Activated CD8-positive, alpha-beta memory T cell treated with anti-CD3 and anti-CD28 coated beads for 24 hours (primary cell): ENCODE measurements around the gene CGREF1.

ENCODE experiments used
- DNase-seq: peaks from one replicate; pipeline ENCODE4 v3.0.0-alpha.2; 2020

The CGREF1 gene

DNA sequence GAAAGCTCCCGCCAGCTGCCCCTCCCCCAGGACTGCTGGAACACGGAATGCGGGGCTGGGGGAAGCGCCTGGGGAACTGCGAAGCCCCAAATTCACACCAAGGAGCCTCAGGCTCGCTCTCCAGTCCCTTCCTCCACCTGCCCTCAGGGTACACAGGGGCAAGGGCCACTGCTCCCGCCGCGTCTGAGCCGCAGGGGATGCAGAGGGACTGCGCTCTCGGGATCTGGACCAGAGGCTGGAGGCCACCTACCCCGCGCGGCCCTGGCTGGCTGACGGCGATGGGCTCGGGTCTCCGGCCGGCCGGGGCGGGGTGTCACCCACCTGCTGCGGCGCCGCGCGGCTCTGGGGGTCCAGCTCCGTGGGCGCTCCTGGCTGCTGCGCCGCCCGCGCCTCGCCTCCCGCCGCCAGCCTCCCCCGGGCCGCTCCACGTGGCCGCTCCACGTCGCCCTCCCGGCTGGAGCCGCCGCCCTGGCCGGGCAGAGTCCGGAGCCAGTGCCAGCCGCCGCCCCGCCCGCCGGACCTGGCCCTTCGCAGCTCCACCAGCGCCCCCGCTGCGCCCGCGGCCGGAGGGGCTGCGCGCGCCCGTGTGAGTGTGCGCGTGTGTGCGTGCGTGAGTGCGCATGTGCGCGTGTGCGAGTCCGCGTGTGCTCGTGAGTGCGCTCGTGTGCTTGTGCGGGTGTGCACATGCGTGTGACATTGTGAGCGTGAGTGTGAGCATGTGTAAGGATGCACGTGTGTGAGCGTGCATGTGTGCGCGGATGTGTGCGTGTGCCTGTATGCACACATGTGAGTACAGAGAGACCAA lies at the start of gene CGREF1:
Gene CGREF1, minus strand, starts transcription at position 604 of the 805 bp plus-strand sequence. CDS start 14,762 bp downstream, outside the sequence.
- DNase-seq: peak; percentile 71

DNA sequence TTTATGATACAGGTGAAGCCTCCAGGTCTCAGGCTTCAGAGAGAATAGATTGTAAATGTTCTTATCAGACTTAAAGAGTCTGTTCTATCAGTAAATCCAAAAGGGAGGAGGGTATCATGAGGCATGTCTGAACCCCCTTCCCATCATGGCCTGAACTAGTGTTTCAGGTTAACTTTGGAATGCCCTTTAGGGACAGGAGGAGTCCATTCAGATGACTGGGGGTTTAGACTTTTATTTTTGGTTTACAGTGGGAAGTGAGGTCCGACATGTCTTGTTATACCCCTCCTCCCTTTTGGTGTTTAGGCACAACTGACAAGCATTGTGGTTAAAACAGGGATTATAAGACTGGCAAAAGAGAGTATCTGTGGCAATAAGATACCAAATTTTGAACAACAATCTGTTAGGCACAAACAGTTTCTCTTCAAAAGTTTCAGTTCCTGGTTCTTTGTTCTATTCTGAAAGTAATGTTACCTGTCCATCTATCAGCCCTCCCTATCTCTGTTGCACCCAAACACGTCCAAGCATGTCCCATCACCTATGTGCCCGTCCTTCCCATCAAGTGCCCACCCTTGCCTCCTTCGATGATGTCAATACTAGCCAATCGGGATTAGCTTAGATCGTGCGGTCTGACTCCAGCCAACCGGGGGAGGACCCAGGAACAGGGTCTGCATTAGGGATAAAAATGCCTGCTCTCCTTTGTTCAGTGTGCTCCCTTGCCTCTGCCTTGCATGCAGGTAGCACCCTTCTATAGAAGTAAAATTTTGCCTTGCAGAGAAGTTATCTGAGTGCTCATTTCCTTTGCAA lies 46.2 kb upstream of the CGREF1 start:
- DNase-seq: no peak

GRCh38 chr2:27162151-27163121 lies 43.5 kb upstream of the CGREF1 start:
- DNase-seq: no peak

DNA sequence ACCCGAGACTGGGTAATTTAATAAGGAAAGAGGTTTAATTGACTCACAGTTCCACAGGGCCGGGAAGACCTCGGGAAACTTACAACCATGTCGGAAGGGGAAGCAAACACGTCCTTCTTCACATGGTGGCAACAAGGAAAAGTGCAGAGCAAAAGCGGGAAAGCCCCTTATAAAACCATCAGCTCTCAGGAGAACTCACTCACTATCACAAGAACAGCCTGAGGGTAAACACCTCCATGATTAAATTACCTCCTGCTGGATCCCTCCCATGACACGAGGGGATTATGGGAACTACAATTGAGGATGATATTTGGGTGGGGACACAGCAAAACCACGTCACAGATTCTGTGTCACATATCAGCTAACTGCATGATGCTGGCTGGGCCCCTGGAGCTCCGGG lies 41.3 kb upstream of the CGREF1 start:
- no peak for DNase-seq

DNA sequence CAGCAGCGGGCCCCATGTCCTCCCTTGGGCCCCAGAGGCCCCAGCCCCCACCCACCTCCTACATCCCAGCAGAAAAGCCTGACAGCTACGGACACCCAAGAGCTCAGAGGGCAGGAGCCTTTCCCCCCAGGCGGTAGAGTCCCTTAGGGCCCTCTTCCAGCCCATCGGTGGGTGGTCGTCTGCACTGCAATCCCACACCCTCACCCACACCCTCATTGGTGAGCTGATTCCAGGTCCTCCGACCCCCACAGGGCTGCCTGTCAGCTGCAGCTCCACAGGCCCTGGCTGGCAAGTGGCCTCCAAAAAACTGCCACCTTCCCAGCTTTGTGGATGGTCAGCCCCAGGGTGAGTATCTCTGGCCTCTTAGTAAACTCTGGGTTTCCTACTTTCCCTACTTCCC lies 40.3 kb upstream of the CGREF1 start:
- DNase-seq: no peak

- no peak for DNase-seq
Observed at GRCh38 chr2:27158468-27158867, 39.5 kb upstream of the CGREF1 start.

- DNase-seq: no peak
Observed at GRCh38 chr2:27155069-27155520, 36.2 kb upstream of the CGREF1 start.

DNA sequence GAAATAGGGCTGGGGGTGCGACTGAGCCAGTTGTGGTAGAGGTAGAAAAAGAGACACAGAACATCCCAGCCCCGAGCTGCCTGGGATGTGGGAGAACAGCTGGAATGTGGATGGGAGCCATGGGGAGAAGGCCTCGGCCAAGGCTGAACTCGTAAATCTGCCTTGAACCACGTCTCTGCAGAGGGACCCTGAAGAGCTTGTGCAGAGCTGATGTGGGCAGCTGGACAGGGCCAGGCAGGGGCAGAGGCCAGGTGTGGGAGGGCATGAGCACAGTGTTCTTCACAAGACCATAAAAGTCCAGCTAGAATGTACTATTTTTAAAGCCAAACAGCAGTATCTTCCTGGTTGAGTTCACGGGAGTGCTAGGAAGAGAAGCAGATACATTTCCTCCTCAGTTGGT lies 35.6 kb upstream of the CGREF1 start:
- no peak for DNase-seq

DNA sequence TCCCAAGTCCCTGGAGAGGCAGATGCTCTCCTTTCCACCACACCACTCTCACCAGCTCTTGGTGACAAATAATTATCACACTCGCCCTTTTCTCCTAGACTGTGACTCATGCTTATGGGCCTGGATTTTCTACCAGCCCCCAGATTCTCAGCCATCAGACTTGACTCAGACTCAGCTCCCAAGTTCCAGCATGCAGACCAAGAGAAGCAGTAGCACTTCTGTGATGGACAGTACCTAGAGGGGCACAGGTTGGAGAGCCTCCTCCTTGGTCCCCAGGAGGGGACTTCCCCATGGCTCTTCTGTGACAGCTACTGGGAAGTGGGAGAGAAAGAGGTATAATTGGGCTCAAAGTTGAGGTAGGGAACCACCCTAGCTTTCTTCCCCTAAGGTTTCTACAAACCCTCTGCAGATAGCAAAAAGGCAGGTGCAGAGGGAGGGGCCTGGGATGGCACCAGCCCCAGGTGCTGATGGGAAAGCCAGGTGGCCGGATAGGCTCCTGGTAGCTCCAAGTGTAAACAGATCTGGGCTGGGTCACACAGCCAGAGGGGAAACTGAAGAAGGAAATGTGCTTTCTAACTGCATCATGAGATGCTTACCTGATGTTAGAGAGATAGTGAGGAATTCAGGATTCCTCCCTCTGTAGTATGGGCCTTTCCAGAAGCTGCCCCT lies 34.0 kb upstream of the CGREF1 start:
- no peak for DNase-seq

- no peak for DNase-seq
Observed at GRCh38 chr2:27152102-27152795, 33.3 kb upstream of the CGREF1 start.

- DNase-seq: no peak
Observed at GRCh38 chr2:27150639-27151230, 31.8 kb upstream of the CGREF1 start.

DNA sequence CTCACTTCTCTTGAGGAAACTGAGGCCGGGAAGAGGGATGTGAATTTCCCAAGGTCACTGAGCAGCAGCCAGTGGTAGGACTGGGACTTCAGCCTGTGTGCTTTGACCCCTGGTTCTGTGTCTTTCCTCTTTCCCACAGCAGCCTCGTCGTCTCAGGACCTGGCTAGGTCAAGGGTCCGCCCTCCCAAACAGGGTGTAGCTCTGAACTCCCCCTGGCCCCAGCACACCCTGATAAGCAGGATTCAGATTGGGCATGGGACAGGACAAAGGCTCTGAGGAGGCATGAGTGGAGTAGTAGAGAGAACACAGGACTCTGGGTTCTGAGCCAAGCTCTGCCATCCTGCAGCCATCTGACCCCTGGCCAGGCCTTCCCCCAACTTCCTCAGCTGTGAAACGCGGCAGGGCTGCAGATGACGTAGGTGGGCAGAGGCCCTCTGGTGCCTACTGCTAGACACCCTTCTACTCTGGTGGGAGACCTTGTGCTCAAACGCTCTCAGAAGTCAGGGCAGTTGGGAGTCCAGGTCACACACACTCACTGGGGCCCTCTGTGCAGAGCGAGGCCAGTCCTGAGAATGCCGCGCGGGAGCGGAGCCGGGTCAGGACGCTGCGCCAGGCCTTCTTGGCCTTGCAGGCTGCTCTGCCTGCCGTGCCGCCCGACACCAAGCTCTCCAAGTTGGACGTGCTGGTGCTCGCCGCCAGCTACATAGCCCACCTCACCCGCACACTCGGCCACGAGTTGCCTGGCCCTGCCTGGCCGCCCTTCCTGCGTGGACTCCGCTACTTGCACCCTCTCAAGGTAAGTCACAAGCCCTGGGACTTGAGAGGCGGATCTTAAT lies 30.9 kb upstream of the CGREF1 start:
- DNase-seq: no peak

- DNase-seq: no peak
Observed at GRCh38 chr2:27148801-27149439, 30.0 kb upstream of the CGREF1 start, which contains the start of gene TCF23. TCF23 (plus strand) TSS chr2:27149004; CDS start chr2:27149134, 130 bp downstream.

- no peak for DNase-seq
Observed at GRCh38 chr2:27147935-27148334, 29.0 kb upstream of the CGREF1 start.

DNA sequence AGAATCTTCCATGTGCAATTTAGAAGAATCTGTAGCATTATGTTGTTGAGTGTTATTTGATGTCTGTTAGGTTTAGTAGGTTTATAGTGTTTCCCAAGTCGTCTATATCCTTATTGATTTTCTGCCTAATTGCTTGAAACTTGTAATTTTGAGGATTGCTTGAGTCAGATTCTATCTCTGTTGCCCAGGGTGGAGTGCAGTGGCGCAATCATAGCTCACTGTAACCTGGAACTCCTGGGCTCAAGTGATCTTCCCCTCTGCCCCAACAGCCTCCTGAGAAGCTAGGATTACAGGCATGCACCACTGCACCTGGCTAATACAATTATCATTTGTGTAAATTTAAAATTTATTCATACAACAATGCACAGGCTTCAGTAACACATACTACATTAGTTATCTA lies 26.8 kb upstream of the CGREF1 start:
- no peak for DNase-seq

DNA sequence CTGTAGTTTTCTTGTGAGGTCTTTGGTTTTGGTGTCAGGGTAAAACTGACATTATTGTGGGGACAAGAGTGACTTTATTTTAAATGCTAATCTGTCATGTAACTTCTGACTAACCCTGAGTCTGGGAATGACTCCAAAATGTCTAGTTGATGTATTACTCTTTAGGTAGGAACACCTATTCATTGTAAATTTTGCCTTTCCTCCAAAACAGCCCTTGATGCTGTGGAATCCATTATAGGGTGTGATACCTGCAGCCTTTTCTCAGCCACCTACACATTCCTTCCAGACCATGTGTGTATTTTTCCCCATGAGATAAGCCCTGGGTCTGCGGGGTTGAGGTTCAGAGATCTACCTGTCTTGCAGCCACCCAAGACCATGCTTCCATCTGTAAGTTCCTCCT lies 24.4 kb upstream of the CGREF1 start:
- DNase-seq: no peak

DNA sequence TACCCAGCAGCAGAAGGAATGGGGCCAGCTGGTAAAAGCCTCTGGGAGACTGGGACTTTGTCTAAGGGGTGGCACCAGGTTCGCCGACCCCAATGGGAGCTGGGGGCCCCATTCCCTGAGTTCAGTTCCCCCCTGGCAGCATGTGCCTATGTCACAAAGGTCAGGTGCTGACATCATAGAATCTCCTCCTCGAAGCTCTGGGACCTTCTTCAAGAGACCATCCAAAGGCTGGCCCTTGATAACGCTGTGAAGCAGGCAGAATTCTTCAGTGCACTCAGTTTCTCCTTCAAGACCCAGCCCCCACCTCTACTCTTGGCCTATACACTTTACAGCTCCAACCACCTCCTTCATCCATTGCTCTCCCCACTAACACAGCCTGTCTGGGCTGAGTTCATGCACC lies 20.4 kb upstream of the CGREF1 start, which contains the start of gene PRR30:
Gene PRR30, minus strand, starts transcription at position 101 of the 400 bp plus-strand sequence. CDS start 1,081 bp downstream, outside the sequence.
- no peak for DNase-seq

GRCh38 chr2:27138111-27138510 lies 19.2 kb upstream of the CGREF1 start:
- DNase-seq: no peak

- DNase-seq: no peak
Observed at GRCh38 chr2:27137322-27137935, 18.5 kb upstream of the CGREF1 start.
